GM19240 (cell line): ENCODE measurements around the gene HOXA2.

Experiments used
- DNase-seq: peaks from one replicate; pipeline ENCODE4 v3.0.0; 2011; ENCODE audit warnings: low spot score; ENCODE audit not compliant: insufficient read length

Gene HOXA2

GRCh38 chr7:27111751-27112277 lies 9.3 kb upstream of the HOXA2 start:
- DNase-seq, result no peak

DNA sequence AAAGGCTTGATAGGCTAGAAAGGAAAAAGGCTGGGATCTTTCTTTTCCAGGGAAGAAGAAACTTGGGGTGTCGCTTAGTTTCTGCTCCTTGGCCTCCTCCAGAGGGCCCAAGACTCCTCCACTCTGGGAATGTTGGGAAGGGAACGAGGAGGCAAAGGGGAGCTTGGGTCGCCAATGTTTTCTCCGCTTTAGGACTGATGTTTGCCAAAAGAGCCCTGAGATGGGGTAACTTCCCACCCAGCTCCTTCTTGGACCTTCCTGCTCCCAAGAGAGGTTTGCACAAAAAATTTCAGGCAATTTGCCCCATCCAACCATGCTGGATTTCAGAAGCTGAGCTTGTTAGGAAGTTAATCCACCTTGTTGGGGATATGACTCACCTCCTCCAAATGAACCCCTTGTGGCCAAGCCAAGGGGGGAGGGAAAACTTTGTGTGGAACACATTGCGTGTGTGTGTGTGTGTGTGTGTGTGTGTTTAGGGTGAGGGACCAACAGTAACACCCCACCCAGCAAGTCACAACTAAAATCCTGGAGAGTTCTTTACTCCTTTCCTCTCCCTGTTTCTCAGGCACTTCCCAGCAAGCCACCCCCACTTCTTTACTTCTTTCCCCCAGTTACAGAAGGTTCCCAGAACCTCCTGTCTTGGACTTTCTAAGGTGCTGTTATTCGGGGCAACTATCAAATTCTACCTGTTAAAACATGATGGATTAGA lies 8.7 kb upstream of the HOXA2 start:
- DNase-seq, result no peak

GRCh38 chr7:27110186-27111031 lies 7.9 kb upstream of the HOXA2 start:
- no peak for DNase-seq

GRCh38 chr7:27109466-27110185 lies 7.1 kb upstream of the HOXA2 start:
- no peak for DNase-seq

- DNase-seq, result no peak
These were observed 6.1 kb upstream of the HOXA2 start for GRCh38 chr7:27108390-27109127.

GRCh38 chr7:27107391-27108381 lies 5.2 kb upstream of the HOXA2 start:
- no peak for DNase-seq

GRCh38 chr7:27106901-27107240 lies 4.4 kb upstream of the HOXA2 start:
- DNase-seq, result no peak

- DNase-seq, result no peak
These were observed 3.9 kb upstream of the HOXA2 start for GRCh38 chr7:27106181-27106900.

GRCh38 chr7:27105301-27106031 lies 3.0 kb upstream of the HOXA2 start:
- DNase-seq, result no peak

GRCh38 chr7:27104341-27105058 lies 2.0 kb upstream of the HOXA2 start:
- no peak for DNase-seq

GRCh38 chr7:27103489-27104226 lies 1.2 kb upstream of the HOXA2 start:
- no peak for DNase-seq

GRCh38 chr7:27101957-27102580 lies 414 bp downstream of the HOXA2 start:
- no peak for DNase-seq

GRCh38 chr7:27101171-27101956 lies 1.1 kb downstream of the HOXA2 start:
- DNase-seq, result no peak

- DNase-seq, result no peak
These were observed 1.8 kb downstream of the HOXA2 start for GRCh38 chr7:27100694-27101170.

DNA sequence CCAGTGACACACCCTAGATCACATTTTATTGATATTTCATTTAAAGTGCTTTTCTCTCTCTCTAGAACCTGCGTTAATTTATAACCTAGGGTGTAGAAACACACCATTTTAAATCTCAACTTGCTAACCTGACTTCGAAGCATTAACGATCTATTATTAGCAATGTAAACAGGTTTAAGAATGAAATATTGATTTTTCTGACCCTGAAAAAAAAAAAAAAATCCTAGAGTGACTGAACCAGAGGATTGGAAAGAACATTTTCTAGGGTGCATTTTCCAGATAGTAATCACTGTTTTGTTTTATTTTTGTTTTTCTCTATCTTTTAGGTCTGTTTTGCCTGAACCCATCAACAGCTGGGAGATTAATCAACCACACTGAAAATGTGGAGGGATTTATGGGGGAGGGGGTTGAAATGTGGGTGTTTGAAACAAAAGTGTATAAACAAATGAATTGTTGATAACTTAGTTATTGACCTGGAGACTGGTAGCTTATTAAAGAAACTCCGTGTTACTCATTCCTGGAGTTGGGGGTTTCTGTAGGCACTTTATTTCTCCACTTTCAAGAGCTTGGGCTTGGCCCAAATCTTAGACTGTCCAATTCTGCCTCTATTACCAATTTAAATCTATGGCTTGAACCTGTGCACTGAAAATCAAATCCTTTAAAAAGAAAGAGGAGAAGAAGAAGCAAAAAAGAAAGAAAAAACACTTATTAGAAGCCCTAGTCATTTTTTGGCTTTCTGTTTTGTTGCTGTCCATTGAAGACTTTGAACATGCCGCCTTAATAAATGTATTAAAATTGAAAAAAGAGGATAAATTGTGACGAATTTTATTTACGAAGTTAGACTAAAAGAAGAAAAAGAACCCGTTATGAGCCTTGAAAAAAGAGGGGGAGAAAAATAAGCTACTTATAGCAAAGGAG lies 2.8 kb downstream of the HOXA2 start:
- no peak for DNase-seq
